GM19438 (cell line): Measurements from ENCODE around the gene MALAT1.
"Not testable (repeated sequence)": the region's sequence is repeated elsewhere in the genome, so short reads cannot be mapped to it uniquely, and the experiment has no call there.

ENCODE experiments used
- ATAC-seq: cut with Tn5 transposase; IDR thresholded peaks from one replicate; pipeline ENCODE4 v1.9.1; 2021; ENCODE audit warnings: low read depth; ENCODE audit not compliant: unreplicated experiment

Gene MALAT1

GRCh38 chr11:65497141-65498041 is 1.5 kb upstream of the MALAT1 start:
- peak; percentile 56 for ATAC-seq

GRCh38 chr11:65498042-65498726 is 661 bp upstream of the MALAT1 start:
- ATAC-seq, result no peak

GRCh38 chr11:65498727-65498976 is 193 bp upstream of the MALAT1 start:
- no peak for ATAC-seq

- no peak for ATAC-seq
Observed at GRCh38 chr11:65499713-65500386, 1.0 kb downstream of the MALAT1 start.

- no peak for ATAC-seq
Observed at GRCh38 chr11:65500387-65501185, 1.7 kb downstream of the MALAT1 start.

- ATAC-seq, result no peak
Observed at GRCh38 chr11:65501186-65501471, 2.3 kb downstream of the MALAT1 start.

GRCh38 chr11:65501472-65502273 is 2.8 kb downstream of the MALAT1 start:
- no peak for ATAC-seq

GRCh38 chr11:65502274-65502554 is 3.4 kb downstream of the MALAT1 start:
- ATAC-seq, result no peak

- ATAC-seq, result no peak
Observed at GRCh38 chr11:65502555-65503367, 3.9 kb downstream of the MALAT1 start.

GRCh38 chr11:65503368-65503948 is 4.6 kb downstream of the MALAT1 start:
- no peak for ATAC-seq

GRCh38 chr11:65503949-65504673 is 5.3 kb downstream of the MALAT1 start:
- ATAC-seq, result no peak

GRCh38 chr11:65504674-65505465 is 6.0 kb downstream of the MALAT1 start:
- ATAC-seq, result no peak

GRCh38 chr11:65505466-65506289 is 6.8 kb downstream of the MALAT1 start:
- no peak for ATAC-seq

- no peak for ATAC-seq
Observed at GRCh38 chr11:65506290-65506771, 7.5 kb downstream of the MALAT1 start.

- peak; percentile 15 for ATAC-seq
Observed at GRCh38 chr11:65506772-65507505, 8.1 kb downstream of the MALAT1 start.

GRCh38 chr11:65512311-65512710 is 13.5 kb downstream of the MALAT1 start:
- ATAC-seq, result not testable (repeated sequence)
